ENCODE measurements around the gene OPN5.

The OPN5 gene

DNA sequence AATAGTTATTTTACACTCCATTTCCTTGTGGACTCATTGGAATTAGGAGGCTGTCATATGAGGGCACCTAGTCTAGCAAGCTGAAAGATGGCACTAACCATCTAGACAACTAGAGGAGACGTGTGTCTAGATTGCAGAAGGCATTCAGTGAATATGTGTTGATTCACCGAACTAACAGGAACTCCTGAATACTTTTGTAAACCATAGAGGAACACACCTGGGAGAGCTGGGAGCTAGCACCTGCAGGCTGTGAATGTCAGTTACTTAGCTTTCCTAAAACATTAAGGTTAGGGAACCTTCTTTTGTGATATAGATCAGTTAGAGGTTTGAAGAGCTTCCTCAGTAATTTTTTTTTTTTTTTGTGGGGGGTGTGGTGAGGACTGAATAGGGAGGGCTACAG lies 7.7 kb downstream of the OPN5 start:
- DNase-seq: no peak

DNA sequence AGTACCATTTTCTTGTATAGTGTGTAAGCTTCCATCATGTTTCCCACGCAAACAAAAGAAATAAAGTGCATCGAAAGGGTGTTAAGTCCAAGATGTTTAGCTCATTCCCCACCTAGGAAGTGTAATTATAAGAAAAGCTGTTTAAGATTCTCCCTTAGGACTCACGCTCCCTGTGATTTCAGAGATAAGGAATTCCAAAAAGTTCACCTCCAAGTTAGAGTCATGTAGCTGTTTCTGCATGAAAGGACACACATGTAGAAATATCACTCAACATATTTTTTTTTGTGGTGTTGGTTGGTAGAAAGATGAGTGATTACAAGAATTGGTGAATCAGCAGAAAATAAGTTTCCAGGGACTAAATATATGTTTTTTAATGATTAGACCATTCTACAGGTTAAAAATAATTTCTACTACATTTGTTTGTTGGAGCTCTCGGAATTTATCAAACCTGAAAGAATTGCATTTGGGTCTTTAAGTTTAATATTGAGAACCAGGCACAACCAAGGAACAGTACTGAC lies 10.4 kb downstream of the OPN5 start:
- no peak for DNase-seq

DNA sequence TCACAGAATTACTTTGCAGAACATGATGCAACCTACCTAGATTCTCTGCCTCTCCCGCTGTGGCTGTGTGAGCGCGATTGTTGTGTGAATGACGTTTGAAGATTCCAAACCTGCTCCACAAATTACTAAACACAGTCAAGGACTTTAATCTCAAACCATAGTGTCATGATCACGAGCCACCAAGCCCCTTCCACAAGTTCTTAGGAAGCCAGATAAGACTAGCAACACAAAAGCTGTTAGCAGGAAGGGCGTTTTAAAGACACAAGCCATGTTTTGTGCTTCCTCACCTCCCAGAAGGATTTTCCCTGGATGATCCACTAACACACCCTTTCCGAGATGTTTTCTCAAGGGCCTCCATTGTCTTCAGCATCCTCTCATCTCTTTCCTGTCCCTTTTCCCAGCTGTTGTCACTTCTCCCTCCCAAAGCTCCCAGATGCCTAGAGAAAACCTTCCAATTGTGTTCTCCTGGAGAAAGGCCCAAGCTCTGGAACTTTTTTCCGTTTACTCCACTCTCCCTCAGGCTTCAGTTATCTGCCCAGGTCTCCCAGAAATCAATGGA lies 12.8 kb downstream of the OPN5 start:
- no peak for DNase-seq

DNA sequence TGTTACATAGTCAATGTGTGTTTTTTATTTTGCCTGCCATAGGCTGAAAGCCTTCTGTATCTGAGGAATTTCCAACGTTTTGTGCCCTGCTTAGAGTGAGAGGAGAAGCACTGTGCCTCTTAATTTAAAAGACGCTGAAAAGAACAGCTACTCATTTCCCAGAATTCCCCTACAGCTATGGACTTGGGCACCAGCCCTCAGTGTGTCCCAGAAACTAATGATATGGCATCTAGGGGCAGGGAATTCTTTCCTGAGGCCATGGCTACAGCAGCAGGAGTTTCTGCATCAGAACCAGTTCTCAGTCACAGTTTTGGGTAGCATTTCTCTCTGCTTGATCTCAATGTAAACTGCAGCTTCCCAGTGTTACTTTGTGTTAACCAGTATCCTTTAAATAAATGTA lies 20.2 kb downstream of the OPN5 start:
- DNase-seq: no peak

DNA sequence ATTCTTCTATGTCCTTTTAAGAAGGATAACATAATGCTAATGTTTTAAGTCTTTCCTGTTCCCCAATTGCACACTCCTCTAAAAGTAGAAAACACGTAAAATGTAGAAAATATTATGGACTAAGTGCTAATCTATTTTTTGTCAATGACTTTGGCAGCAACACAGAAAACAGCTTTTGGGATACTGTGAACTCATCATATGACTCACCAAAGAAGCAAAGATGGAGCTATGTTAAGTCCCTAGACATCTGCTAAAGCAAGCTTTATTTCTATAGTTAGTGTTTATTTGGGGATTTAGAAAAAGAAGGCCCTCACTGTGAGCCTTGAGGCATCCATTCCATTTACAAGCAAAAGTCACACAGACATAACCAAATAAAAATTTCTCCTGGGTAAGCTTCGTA lies 23.0 kb downstream of the OPN5 start:
- DNase-seq: no peak

DNA sequence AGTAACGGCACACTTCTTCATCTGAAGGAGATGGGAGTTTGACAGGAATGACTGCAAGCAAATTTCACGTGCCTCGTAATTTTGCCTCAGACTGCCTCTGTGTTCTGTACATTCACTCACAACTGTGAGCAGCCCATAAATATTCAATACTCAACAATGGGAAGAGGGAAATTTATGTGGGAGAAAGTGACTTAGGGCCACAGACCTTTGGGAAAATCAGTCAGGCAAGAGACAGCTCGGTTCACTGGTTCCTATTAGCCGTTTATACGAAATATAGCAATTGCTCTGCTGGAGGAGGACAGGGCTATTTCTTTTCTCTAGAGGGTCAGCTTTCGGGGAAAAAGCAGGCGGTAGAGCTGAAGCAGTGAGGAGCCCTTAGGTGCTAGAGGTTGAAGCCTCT lies 28.0 kb downstream of the OPN5 start:
- no peak for DNase-seq

DNA sequence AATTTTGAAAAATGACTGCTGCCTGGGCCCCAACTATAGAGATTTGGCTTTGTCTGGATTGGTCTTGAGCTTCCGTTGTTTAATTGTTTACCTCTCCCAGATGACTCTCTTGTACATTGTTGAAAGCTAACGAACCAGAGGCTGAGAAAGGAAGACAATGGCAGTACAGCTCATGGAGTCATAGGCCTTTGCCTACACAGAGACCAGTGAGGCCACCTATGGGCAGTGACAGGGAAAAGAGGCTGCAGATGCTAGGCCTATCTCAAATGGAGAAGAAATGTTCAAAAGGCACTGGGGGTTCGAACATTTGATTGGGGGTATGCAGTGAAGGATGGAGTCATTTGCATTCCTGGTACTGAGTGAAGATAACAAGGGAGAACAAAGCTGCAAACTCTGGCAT lies 29.1 kb downstream of the OPN5 start:
- no peak for DNase-seq

DNA sequence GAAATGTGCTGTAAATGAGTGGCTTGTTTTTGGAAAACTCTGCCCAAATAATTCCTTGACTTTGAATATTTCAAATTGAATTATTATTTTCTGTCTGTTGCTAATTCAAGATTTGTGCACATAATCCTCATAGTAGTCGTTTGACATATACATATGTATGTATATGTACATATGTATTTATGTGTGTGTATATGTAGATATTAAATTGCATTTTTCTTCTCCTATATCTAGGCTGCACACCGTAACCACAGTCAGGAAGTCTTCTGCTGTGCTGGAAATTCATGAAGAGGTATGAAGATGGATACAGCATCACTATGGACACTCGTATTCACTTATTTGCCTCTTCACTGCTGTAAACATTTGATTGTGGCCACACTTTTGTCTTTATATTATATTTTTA lies 29.6 kb downstream of the OPN5 start:
- no peak for DNase-seq

DNA sequence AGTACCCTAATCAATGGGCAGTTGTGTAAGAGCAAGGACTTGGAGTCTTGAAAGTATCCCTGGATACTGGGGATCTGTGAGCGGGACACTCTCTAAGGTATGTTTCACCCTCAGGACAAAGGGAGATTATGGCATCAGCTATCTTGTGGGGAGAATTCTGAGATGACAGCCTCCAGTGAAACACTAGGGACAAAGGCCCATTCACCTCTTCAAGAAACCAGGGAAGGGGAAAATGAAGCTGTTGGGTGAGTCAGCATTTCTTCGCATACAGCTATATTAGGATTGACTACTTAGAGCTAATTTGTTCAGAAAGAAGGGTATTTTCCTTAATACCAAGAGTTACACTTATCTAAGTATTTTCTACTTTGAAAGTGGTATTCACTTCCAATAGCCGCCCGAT lies 35.9 kb downstream of the OPN5 start:
- DNase-seq: no peak

DNA sequence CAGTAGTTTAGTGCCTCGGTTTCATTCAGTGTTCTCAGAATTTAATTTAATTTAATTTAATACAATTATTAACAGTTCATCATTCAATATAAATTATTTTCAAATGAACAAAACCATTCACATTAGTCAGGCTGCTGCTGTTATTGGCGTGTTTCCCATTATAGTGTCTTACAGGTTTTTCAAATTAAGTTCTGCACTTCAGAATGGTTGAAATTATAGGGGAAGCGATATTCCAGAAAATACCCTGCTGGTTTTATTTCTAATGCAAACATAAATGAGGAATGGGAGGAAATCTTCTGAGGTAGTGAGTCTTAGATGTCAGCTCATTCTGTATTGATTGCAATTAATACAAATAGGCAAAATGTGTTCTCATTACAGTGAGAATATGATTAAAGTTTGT lies 37.6 kb downstream of the OPN5 start:
- DNase-seq: no peak

DNA sequence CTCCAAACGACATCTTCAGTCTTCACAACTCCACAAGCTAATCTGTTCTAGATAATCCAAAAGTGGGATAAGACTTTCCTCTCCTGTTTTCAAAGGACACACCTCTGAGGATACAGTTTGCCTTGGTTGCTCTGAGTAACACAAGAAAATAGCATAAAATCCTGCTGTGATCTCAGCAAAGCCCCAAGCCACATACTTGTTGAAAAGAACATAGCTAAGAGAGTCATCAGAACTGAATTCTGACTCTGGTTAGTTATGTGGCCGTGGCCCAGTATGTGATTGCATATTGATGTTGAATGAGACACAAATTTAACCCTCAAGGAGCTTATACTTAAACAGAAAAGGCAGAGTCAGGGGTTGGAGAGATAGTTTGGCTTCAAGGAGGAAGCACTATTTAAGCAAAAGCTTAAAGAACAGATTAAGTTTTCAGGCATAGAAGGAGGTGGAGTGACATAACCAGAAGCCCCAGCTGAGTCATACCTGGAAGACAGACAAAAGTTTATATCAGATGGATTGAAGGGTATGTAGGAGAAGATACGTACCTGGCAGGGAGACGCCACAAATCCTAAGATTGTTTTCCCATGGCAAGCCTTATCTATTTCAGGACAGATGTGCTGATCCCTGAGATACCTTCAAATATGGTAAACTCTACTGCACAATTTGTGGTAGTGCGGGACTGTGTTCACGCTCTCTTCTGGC lies 41.2 kb downstream of the OPN5 start:
- DNase-seq: no peak

DNA sequence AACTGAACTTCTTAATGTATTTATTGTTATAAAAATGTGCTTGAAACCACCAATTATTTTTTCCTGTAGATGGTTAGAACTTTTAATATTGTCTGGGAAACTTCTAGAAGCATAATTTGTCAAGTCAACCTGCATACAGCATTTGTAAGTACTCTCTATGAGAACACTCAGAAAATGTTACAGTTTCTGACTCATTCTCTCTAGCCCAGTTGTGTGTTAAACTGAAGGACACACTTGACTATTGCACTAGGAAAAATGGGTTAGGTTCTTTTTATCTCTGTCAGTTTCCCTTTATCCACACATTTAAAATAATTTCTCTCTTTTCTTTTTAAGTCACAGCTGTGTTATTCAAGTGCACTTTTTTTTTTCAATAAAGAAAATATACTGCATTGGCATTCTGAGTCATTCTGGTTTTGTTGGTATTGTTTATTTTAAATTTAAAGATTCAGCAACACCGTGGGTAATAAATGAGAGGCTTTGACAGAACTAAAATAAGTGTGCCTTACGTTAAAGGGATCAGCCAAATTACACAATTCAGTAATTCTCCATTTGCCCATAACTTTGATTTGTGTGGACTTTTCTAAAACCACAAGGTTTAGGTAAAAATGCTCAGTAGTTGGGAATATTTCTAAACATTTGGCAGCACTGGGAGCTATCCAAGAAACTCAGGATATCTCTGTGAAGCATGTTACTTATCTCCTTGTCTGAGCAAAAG lies 50.7 kb downstream of the OPN5 start:
- DNase-seq: no peak

DNA sequence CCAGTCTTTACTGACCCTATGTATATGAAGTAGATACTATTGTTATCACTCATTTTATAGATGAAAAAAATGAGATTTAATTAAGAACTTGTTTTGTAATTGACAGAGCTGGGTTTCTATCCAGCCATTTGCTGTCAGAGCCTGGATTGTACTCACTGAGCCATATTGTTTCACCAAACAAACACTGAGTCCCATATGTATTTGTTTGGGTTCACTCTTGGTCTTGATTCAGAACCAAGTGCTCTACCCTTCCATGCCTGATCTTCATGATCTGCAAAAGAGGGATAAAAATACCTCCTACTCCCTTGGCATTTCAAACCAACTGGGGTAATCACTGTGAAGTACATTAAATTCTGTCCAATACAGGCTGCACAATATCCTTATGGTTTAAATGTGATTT lies 52.4 kb downstream of the OPN5 start:
- no peak for DNase-seq

DNA sequence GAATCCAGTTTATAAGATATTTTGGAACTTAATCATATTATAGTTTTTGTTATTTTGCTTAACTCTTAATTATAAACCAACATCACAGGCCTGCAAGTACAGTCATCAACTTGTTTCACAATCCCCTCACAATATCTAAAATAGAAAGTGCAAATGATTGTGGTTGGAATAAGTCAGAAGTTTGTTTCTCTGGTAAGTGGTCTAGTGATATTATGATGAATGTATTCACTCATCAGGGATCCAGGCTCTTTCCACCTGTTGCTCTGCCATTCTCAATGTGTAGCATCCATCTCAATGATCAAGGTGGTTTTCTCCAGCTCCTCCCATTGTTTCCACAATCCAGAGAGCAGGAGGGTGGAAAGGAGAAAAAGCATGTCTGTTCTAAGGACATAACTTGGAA lies 54.2 kb downstream of the OPN5 start:
- DNase-seq: no peak

DNA sequence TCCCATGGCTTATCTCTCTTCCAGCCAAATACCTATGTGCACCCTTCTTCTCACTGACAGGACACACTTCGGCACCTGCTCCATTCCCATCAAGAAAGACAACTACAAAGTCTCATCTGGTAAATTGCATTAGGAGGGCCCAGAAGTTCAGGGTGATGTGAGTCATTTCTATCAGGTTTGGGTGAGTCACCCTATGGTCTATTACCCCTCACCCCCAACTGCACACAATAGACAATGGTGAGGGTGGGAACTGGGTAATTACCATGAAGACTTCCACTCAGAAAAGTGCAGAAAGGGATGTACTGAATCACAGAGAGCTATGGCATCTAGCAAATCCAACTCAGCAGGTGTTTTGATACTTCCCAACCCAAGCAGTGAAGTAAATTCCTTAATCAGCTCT lies 54.8 kb downstream of the OPN5 start:
- DNase-seq: no peak

DNA sequence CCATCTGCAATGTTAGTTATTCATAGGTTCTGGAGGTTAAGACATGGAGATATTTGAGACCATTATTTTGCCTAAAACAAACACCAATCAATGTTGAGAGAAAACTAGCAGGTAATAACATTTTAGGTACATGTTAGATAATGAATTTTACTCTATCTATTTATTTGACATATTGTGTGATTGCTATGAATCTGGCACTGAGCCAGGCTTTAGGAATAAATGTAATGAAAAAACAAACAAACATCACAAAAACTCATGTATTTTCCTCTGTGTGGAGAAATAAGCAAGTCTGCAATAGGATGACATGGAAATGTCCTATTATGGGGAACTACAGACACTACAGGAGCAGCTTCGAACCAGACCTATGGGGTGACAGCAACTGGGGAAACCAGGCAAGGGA lies 57.8 kb downstream of the OPN5 start:
- DNase-seq: no peak

DNA sequence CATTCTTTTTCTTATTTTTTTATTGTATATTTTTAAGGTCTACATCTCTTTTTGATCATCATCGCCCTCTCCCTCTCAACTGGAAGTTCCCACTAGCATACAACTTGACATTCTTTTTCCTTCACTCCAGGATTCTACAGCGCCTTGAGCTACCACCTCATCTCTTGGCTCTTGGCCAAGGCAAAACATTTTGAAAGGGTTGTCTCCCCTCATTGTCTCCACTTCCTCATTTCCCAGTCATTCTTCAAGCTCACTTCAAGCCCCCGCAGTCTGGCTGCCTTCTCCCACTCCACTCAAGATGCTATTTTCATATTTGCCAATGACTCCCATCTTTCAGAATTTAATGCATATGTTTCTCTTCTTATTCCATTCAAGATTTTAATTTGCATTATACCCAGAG lies 63.0 kb downstream of the OPN5 start:
- no peak for DNase-seq

DNA sequence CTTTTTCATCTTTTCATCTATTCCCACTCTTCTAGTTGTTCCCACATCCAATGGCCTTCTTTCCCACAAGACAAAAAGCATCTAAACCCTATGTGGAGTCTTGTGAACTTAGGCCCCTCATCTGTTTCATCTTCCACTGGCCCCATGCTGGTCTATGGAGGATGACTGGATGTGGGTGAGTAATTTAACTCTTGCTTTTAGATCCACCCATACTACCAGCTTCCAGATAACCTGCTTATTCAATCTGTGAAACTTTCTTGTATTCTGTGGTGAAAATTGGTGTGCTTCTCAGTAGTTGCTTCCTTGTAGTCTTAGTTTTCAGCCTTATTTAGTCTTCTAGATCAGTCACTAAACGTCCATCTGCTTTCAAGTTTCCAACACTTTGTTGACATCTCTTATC lies 64.9 kb downstream of the OPN5 start:
- DNase-seq: no peak

DNA sequence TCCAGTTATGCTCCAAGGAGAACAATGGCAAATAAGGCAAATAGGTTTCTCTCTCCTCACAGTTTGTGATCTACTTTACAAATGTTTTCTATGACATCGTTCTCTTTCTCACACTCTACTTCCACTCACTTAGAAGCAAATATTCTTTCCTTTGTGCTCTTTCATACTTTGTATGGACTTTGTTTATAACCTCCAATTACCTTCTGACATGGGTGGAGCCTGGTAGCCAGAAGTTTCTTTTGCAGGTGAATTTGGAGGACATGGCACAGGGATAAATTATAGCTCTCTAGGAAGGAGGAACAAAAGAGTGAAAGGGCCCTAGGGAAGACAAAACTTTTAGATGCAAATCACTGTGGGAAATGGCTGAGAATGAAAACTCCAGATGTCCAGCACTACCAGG lies 69.3 kb downstream of the OPN5 start:
- no peak for DNase-seq

DNA sequence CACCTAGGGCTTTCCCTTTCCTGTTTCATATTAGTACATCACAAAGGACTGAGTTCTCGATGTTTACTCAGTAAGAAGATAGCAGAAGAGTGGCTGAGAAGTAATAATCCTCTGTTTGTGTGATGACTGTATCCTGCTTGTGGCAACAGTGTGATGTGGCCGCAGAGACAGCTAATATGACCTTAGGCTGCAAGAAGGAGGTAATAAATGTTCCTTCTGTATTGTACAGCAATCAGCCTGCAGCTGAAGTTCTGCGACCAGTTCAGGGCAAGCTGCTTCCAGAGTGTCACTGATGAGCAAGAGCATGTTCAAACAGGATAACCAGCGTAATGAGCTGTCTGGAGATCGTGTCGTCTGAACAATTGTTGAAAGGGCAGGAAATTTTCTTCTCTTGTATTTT lies 70.9 kb downstream of the OPN5 start:
- DNase-seq: no peak

DNA sequence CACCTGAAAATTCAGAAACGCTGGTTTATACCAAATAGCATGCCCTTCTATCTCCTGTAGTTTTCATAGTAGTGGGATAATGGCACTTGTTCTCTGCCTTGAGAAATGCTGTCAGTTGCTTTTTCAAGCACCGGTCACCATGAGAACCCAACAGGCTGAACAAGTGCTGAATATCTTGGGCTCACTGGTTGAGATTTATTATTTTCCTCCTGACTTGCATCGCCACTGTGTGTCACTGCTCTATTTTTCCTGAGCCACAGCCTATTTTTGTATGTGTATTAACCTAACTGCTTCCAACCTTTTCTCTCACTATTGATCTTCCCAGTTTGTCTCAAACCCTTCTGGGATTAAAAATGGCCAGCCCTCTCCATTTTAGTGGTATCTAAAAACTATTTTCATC lies 71.9 kb downstream of the OPN5 start:
- DNase-seq: no peak

DNA sequence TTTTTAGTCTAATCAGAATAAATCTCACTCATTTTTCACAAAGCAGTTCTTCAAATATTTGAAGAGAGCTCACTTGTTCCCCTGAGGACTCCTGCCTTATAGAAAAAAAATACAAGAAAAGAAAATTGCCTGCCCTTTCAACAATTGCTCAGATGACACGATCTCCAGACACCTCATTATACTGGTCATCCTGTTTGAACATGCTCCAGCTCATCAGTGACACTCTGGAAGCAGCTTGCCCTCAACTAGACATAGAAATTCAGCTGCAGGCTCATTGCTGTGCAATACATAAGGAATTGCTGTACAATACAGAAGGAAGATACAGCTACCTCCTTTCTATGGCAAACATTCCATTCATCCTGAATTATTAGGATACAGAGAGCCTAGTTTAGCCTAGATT lies 73.1 kb downstream of the OPN5 start:
- DNase-seq: no peak

DNA sequence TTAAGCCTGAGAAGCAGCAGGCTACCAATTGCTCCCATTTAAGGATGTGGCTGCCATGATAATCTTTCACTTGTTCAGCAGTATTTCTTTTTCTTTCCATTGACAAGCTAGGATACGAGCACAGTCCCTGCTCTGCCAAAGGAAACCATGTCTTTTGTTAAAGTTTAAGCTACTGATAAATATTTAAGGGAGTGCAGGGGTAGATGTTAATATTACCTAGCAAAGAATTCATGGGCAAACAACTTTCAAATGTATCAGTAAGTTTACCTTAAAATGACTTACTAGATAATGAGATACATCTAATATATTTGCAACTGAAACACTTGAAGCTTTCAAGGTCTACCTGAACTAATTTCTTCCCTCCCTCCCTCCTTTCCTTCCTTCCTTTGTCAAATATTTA lies 77.3 kb downstream of the OPN5 start:
- no peak for DNase-seq

DNA sequence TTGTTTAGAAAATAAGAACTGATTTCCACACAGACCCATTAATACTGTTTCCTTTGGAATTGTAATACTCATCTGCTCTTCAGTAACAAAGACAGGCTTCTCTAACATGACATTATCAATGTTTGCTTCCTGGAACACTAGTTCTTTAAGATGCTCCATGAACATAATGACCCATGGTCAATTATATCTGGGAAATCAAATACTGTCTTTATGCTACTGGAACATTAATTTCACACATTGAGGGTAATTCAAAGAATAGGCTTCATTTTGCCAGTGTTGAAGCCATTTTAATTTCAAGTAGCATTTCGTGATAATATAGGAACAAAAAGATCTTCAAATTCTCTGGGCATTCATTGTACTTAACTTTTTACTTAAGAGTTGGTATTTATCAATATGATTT lies 80.9 kb downstream of the OPN5 start:
- no peak for DNase-seq

DNA sequence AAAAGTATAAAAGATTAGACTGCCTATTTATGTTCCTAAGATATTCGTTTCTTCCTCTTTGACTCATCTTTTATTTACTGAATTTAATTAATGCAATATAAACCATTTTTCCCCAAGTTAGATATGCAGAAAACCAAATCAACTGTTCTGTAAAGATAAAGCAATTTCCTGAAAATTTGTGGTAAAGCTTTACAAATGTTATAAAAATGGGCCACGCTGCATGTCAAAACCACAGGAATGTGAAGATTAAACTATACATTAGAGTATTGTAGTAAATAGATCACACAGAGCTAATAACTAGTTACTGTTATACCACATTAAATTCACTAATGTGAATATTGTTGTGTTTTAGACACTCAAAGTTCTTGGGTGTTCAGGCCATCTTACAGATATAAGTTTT lies 83.4 kb downstream of the OPN5 start:
- no peak for DNase-seq

All from NCI-H2081 treated with DMSO at 0.1 percent for 48 hours (cell line).